ENCODE data around the gene ANK3.

- TF ChIP-seq CTCF (IDR thresholded peaks at IDR 0.05) (no peak), POLR2AphosphoS5 (IDR thresholded peaks at IDR 0.05) (no peak), POLR2A (IDR thresholded peaks at IDR 0.05) (no peak), EP300 (IDR thresholded peaks at IDR 0.05) (no peak)
These were observed 214.2 kb downstream of the ANK3 start for GRCh38 chr10:60175441-60175971.

Measured in sigmoid colon (tissue), 4 donors.